ENCODE data around the gene SMIM10L2A.

The SMIM10L2A gene

DNA sequence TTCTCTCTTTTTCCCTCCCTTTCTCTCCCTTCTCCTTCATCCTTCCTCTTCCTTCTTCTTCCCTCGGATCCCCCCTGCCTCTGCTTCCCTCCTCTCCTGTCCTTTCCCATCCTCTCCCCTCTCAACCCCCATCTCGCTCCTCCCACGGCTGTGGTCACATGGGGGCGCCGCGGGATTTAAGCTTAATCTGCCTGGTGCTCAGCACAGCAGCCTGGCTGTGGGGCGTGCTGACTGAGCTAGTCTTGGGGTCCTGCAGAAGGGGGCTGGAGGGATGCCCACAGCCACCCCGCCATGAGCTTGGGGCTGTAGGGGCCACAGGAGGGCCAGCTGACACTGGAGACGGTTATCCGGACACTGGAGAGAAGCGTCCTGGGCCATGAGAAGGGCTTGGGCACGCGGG, 10.7 kb downstream of the SMIM10L2A start:
- H3K4me1 ChIP-seq (ENCODE audit: control extremely low read depth in 1 of 4, control insufficient read depth in 4 of 4, insufficient read depth in 4 of 4, low read length in 3 of 4) = no peaks in the 10 kb centered on the region
- no peak overlapping the region for H3K27ac ChIP-seq (ENCODE audit: insufficient read depth in 1 of 2, low read depth in 1 of 2, low read length in 2 of 2, poor library complexity in 1 of 2, severe bottlenecking in 2 of 2)
- H3K36me3 ChIP-seq (ENCODE audit: control insufficient read depth in 4 of 4, insufficient read depth in 4 of 4, low read length in 3 of 4) = no peaks in the 10 kb centered on the region
- no peak overlapping the region for H3K4me3 ChIP-seq (ENCODE audit: control insufficient read depth in 1 of 7, extremely low read depth in 1 of 7, insufficient read depth in 4 of 7, low read depth in 2 of 7, low read length in 6 of 7)
- peaks cover 0 to 29% (median 9%) of the 10 kb centered on the region in 5 experiments for H3K9me3 ChIP-seq (ENCODE audit: control extremely low read depth in 1 of 5, control insufficient read depth in 4 of 5, insufficient read depth in 2 of 5, low read depth in 1 of 5, low read length in 4 of 5)
- DNase-seq = no peak
- POLR2A ChIA-PET = no interaction called here
- CTCF ChIA-PET = interaction anchor here (0.6 kb wide), 1 partner anchor 650 kb away, joined by 5 read pairs; no protein-coding TSS in a partner anchor
- peaks cover 0 to 6% (median 0%) of the 10 kb centered on the region in 5 experiments for H3K27me3 ChIP-seq (replicated peaks in 2 of 5; ENCODE audit: control insufficient read depth in 4 of 5, insufficient read depth in 5 of 5, low read length in 4 of 5)
- 89% methylated on average over 10 of the region's 13 CpGs for WGBS (ENCODE audit: insufficient coverage)

DNA sequence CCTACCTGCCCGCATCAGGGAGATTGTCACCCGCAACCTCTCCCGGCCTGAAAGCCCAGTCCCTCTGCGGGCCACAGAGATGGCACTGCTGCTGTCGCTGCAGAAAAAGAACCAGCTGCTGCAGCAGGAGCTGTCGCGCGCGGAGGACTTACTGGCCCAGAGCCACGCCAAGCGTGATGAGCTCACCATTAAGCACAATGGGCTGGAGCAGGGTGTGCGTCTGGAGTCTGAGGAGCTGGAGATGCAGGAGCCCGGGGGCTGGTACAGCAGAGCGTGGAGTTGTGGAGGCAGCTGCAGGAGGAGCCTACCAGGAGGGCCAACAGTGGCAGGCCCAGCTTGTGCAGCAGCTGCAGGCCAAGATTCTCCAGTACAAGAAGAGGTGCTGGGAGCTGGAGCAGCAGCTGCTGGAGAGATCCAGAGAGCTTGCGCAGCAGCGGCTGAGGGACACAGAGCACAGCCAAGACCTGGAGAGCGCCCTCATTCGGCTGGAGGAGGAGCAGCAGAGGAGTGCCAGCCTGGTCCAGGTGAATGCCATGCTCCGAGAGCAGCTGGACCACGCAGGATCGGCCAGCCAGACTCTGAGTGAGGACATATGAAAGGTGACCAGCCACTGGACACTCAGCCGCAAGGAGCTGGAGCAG, 11.3 kb downstream of the SMIM10L2A start:
- WGBS (ENCODE audit: insufficient coverage) = 90% methylated on average over 21 of the region's 22 CpGs
- peaks cover 0 to 29% (median 9%) of the 10 kb centered on the region in 5 experiments for H3K9me3 ChIP-seq (ENCODE audit: control extremely low read depth in 1 of 5, control insufficient read depth in 4 of 5, insufficient read depth in 2 of 5, low read depth in 1 of 5, low read length in 4 of 5)

DNA sequence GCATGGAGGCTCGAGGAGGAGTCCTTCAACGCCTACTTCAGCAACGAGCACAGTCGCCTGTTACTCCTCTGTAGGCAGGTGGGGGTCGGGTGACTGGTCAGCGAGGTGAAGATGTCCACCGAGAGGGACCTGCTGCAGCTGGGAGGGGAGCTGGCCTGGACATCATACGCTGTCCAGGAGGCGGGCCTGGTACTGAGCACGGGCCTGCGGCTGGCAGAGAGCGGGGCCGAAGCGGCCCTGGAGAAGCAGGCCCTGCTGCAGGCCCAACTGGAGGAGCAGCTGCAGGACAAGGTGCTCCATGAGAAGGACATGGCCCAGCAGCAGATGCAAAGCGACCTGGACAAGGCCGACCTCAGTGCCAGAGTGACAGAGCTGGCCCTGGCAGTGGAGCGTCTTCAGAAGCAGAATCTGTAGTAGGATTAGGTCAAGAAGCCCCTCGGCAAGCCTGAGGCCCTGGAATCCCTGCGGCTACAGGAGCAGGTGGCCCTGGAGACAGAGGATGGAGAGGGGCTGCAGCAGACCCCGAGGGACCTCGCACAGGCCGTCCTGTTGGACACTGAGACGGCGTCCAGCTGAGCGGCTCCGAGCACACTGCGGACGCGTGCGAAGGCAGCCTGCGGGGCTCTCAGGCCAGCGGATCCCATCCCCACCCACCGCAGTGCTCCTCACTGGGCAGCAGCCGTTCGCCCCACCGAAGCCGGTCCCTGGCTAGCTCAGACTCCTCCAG, 11.9 kb downstream of the SMIM10L2A start:
- Histone ChIP-seq H3K4me3 (ENCODE audit: control insufficient read depth in 1 of 7, extremely low read depth in 1 of 7, insufficient read depth in 4 of 7, low read depth in 2 of 7, low read length in 6 of 7) (no peak overlapping the region), H3K9me3 (ENCODE audit: control extremely low read depth in 1 of 5, control insufficient read depth in 4 of 5, insufficient read depth in 2 of 5, low read depth in 1 of 5, low read length in 4 of 5) (peaks cover 0 to 29% (median 9%) of the 10 kb centered on the region in 5 experiments), H3K27ac (ENCODE audit: insufficient read depth in 1 of 2, low read depth in 1 of 2, low read length in 2 of 2, poor library complexity in 1 of 2, severe bottlenecking in 2 of 2) (no peak overlapping the region), H3K4me1 (ENCODE audit: control extremely low read depth in 1 of 4, control insufficient read depth in 4 of 4, insufficient read depth in 4 of 4, low read length in 3 of 4) (no peaks in the 10 kb centered on the region), H3K36me3 (ENCODE audit: control insufficient read depth in 4 of 4, insufficient read depth in 4 of 4, low read length in 3 of 4) (no peaks in the 10 kb centered on the region), H3K27me3 (replicated peaks in 2 of 5; ENCODE audit: control insufficient read depth in 4 of 5, insufficient read depth in 5 of 5, low read length in 4 of 5) (peaks cover 0 to 6% (median 0%) of the 10 kb centered on the region in 5 experiments)
- ChIA-PET POLR2A (no interaction called here), CTCF (no interaction called here)
- 94% methylated on average over 37 of the region's 37 CpGs for WGBS (ENCODE audit: insufficient coverage)
- DNase-seq = no peak

More for the DNA sequence above, 11.3 kb downstream of the SMIM10L2A start:
- POLR2A ChIA-PET = no interaction called here
- Histone ChIP-seq H3K36me3 (ENCODE audit: control insufficient read depth in 4 of 4, insufficient read depth in 4 of 4, low read length in 3 of 4) (no peaks in the 10 kb centered on the region), H3K4me1 (ENCODE audit: control extremely low read depth in 1 of 4, control insufficient read depth in 4 of 4, insufficient read depth in 4 of 4, low read length in 3 of 4) (no peaks in the 10 kb centered on the region), H3K27ac (ENCODE audit: insufficient read depth in 1 of 2, low read depth in 1 of 2, low read length in 2 of 2, poor library complexity in 1 of 2, severe bottlenecking in 2 of 2) (no peak overlapping the region), H3K4me3 (ENCODE audit: control insufficient read depth in 1 of 7, extremely low read depth in 1 of 7, insufficient read depth in 4 of 7, low read depth in 2 of 7, low read length in 6 of 7) (no peak overlapping the region), H3K27me3 (replicated peaks in 2 of 5; ENCODE audit: control insufficient read depth in 4 of 5, insufficient read depth in 5 of 5, low read length in 4 of 5) (peaks cover 0 to 6% (median 0%) of the 10 kb centered on the region in 5 experiments)
- CTCF ChIA-PET = interaction anchor here (0.6 kb wide), 1 partner anchor 651 kb away, joined by 5 read pairs; no protein-coding TSS in a partner anchor
- no peak for DNase-seq

DNA sequence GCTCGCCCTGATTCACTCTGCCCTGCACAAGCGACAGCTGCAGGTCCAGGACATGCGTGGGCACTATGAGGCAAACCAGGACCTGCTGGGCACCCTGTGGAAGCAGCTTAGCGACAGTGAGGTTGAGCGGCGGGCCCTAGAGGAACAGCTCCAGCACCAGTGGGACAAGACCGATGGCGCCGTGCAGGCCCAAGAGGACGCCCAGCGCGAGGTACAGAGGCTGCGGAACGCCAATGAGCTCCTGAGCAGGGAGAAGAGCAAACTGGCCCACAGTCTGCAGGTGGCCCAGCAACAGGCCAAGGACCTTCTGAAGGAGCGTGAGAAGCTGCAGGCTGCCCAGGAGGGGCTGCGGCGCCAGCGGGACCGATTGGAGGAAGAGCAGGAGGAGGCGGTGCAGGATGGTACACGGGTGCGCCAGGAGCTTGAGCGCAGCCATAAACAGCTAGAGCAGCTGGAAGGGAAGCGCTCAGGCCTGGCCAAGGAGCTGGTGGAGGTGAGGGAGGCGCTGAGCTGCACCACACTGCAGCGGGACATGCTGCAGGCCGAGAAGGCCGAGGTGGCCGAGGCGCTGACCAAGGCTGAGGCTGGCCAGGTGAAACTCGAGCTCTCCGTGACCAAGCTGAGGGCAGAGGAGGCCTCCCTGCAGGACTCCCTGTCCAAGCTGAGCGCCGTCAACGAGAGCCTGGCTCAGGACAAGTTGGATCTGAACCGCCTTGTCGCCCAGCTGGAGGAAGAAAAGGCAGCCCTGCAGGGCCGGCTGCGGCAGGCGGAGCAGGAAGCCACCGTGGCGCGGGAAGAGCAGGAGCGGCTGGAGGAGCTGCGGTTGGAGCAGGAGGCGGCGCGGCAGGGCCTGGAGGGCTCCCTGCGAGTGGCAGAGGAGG, 12.8 kb downstream of the SMIM10L2A start:
- peaks cover 0 to 3% (median 0%) of the 10 kb centered on the region in 5 experiments for H3K27me3 ChIP-seq (replicated peaks in 2 of 5; ENCODE audit: control insufficient read depth in 4 of 5, insufficient read depth in 5 of 5, low read length in 4 of 5)
- POLR2A ChIA-PET = no interaction called here
- no peak overlapping the region for H3K4me3 ChIP-seq (ENCODE audit: control insufficient read depth in 1 of 7, extremely low read depth in 1 of 7, insufficient read depth in 4 of 7, low read depth in 2 of 7, low read length in 6 of 7)
- no peaks in the 10 kb centered on the region for H3K36me3 ChIP-seq (ENCODE audit: control insufficient read depth in 4 of 4, insufficient read depth in 4 of 4, low read length in 3 of 4)
- H3K4me1 ChIP-seq (ENCODE audit: control extremely low read depth in 1 of 4, control insufficient read depth in 4 of 4, insufficient read depth in 4 of 4, low read length in 3 of 4) = no peaks in the 10 kb centered on the region
- no peak for DNase-seq
- CTCF ChIA-PET = no interaction called here
- peaks cover 0 to 29% (median 9%) of the 10 kb centered on the region in 5 experiments for H3K9me3 ChIP-seq (ENCODE audit: control extremely low read depth in 1 of 5, control insufficient read depth in 4 of 5, insufficient read depth in 2 of 5, low read depth in 1 of 5, low read length in 4 of 5)
- WGBS (ENCODE audit: insufficient coverage) = 92% methylated on average over 41 of the region's 49 CpGs
- H3K27ac ChIP-seq (ENCODE audit: insufficient read depth in 1 of 2, low read depth in 1 of 2, low read length in 2 of 2, poor library complexity in 1 of 2, severe bottlenecking in 2 of 2) = no peak overlapping the region

GRCh38 chrX:135435139-135435922, 13.6 kb downstream of the SMIM10L2A start:
- H3K36me3 ChIP-seq (ENCODE audit: control insufficient read depth in 4 of 4, insufficient read depth in 4 of 4, low read length in 3 of 4) = no peaks in the 10 kb centered on the region
- DNase-seq = no peak
- no peaks in the 10 kb centered on the region for H3K4me1 ChIP-seq (ENCODE audit: control extremely low read depth in 1 of 4, control insufficient read depth in 4 of 4, insufficient read depth in 4 of 4, low read length in 3 of 4)
- CTCF ChIA-PET = interaction anchor here (1.4 kb wide), 1 partner anchor 18 kb away, joined by 4 read pairs; no protein-coding TSS in a partner anchor
- POLR2A ChIA-PET = no interaction called here
- no peak overlapping the region for H3K4me3 ChIP-seq (ENCODE audit: control insufficient read depth in 1 of 7, extremely low read depth in 1 of 7, insufficient read depth in 4 of 7, low read depth in 2 of 7, low read length in 6 of 7)
- WGBS (ENCODE audit: insufficient coverage) = 94% methylated on average over 31 of the region's 31 CpGs
- H3K27me3 ChIP-seq (replicated peaks in 2 of 5; ENCODE audit: control insufficient read depth in 4 of 5, insufficient read depth in 5 of 5, low read length in 4 of 5) = peaks cover 0 to 3% (median 0%) of the 10 kb centered on the region in 5 experiments
- peaks cover 0 to 29% (median 9%) of the 10 kb centered on the region in 5 experiments for H3K9me3 ChIP-seq (ENCODE audit: control extremely low read depth in 1 of 5, control insufficient read depth in 4 of 5, insufficient read depth in 2 of 5, low read depth in 1 of 5, low read length in 4 of 5)
- no peak overlapping the region for H3K27ac ChIP-seq (ENCODE audit: insufficient read depth in 1 of 2, low read depth in 1 of 2, low read length in 2 of 2, poor library complexity in 1 of 2, severe bottlenecking in 2 of 2)

GRCh38 chrX:135435933-135436332, 14.2 kb downstream of the SMIM10L2A start:
- POLR2A ChIA-PET = no interaction called here
- DNase-seq = no peak

More at GRCh38 chrX:135435933-135436332, 14.2 kb downstream of the SMIM10L2A start:
- Histone ChIP-seq H3K9me3 (ENCODE audit: control extremely low read depth in 1 of 5, control insufficient read depth in 4 of 5, insufficient read depth in 2 of 5, low read depth in 1 of 5, low read length in 4 of 5) (peaks cover 0 to 29% (median 6%) of the 10 kb centered on the region in 5 experiments), H3K4me1 (ENCODE audit: control extremely low read depth in 1 of 4, control insufficient read depth in 4 of 4, insufficient read depth in 4 of 4, low read length in 3 of 4) (no peaks in the 10 kb centered on the region), H3K27me3 (replicated peaks in 2 of 5; ENCODE audit: control insufficient read depth in 4 of 5, insufficient read depth in 5 of 5, low read length in 4 of 5) (peaks cover 0 to 3% (median 0%) of the 10 kb centered on the region in 5 experiments), H3K27ac (ENCODE audit: insufficient read depth in 1 of 2, low read depth in 1 of 2, low read length in 2 of 2, poor library complexity in 1 of 2, severe bottlenecking in 2 of 2) (no peak overlapping the region), H3K4me3 (ENCODE audit: control insufficient read depth in 1 of 7, extremely low read depth in 1 of 7, insufficient read depth in 4 of 7, low read depth in 2 of 7, low read length in 6 of 7) (no peak overlapping the region), H3K36me3 (ENCODE audit: control insufficient read depth in 4 of 4, insufficient read depth in 4 of 4, low read length in 3 of 4) (no peaks in the 10 kb centered on the region)
- CTCF ChIA-PET = interaction anchor here (1.4 kb wide), 1 partner anchor 17 kb away, joined by 4 read pairs; no protein-coding TSS in a partner anchor
- WGBS (ENCODE audit: insufficient coverage) = 90% methylated on average over 21 of the region's 23 CpGs
